H1 (cell line): ENCODE measurements around the gene CHST2. TPM values are rescaled to one million over a fixed set of nuclear protein-coding genes. Genes with fewer than 3 reads are reported as not detected.

Source experiments
- CTCF ChIA-PET: fragments of 300-600 bp; sonication (Branson Sonifier 250); formaldehyde crosslinking; loops from one replicate; lab custom pipeline; 2021; ENCODE audit not compliant: partially characterized antibody; lab: Charles Lee
- POLR2A ChIA-PET: fragments of 300-600 bp; sonication (Branson Sonifier 250); formaldehyde crosslinking; loops from one replicate; lab custom pipeline; 2021; ENCODE audit warnings: inconsistent platforms; ENCODE audit not compliant: partially characterized antibody; lab: Charles Lee
- DNase-seq, 2 experiments: peaks; one replicate each; pipeline versions ENCODE4 v3.0.0 to v3.0.0-alpha.2; 2010 to 2022; ENCODE audit warnings: low spot score in 2 of 2, low read depth in 1 of 2, mixed read lengths in 1 of 2
- FAIRE-seq: peaks from 2 replicates; lab custom pipeline; 2011; peaks lifted over from hg19 to GRCh38; lab: Jason Lieb, UNC
- H2AFZ ChIP-seq: 2 replicates; pipeline ENCODE4 v1.8.1; 2012; ENCODE audit warnings: low read length, inconsistent platforms
- H2AK5ac ChIP-seq: 2 replicates; pipeline ENCODE4 v1.6.1; 2013; ENCODE audit warnings: low read depth, low read length
- H2BK120ac ChIP-seq: replicated peaks from 2 replicates; pipeline ENCODE3; 2013; ENCODE audit warnings: low read depth, low read length, inconsistent platforms
- H2BK12ac ChIP-seq: 2 replicates; pipeline ENCODE4 v1.6.1; 2013; ENCODE audit warnings: low read depth, low read length
- H2BK15ac ChIP-seq: 2 replicates; pipeline ENCODE4 v1.6.1; 2013; ENCODE audit warnings: low read length
- H2BK20ac ChIP-seq: 2 replicates; pipeline ENCODE4 v1.6.1; 2013; ENCODE audit warnings: low read length
- H2BK5ac ChIP-seq: 2 replicates; pipeline ENCODE4 v1.6.1; 2013; ENCODE audit warnings: low read depth, low read length
- H3K14ac ChIP-seq: 2 replicates; pipeline ENCODE4 v1.6.1; 2013; ENCODE audit warnings: inconsistent platforms; ENCODE audit not compliant: insufficient read length
- H3K18ac ChIP-seq: 2 replicates; pipeline ENCODE4 v1.6.1; 2013; ENCODE audit warnings: low read length; ENCODE audit errors: extremely low read depth
- H3K23ac ChIP-seq: 2 replicates; pipeline ENCODE4 v1.6.1; 2013; ENCODE audit warnings: inconsistent platforms; ENCODE audit not compliant: insufficient read length
- H3K23me2 ChIP-seq: 2 replicates; pipeline ENCODE4 v1.6.1; 2013; ENCODE audit warnings: low read depth, low read length
- H3K27ac ChIP-seq: 2 replicates; pipeline ENCODE4 v1.6.1; 2011; ENCODE audit warnings: low read depth, low read length, inconsistent platforms
- H3K27me3 ChIP-seq, 4 experiments: replicated peaks in 1 of 4; 1 replicate in 1 of 4; 2 replicates in 3 of 4; pipeline versions ENCODE4 v1.6.1 to v1.8.1; 2011 to 2013; ENCODE audit warnings: low read length in 3 of 4, mild to moderate bottlenecking in 3 of 4, inconsistent platforms in 2 of 4, mixed read lengths in 2 of 4, moderate library complexity in 1 of 4; ENCODE audit not compliant: control insufficient read depth in 3 of 4, insufficient read depth in 3 of 4; ENCODE audit errors: extremely low read depth in 1 of 4
- H3K36me3 ChIP-seq, 4 experiments: 2 replicates each; pipeline versions ENCODE4 v1.6.1 to v1.8.1; 2011 to 2013; ENCODE audit warnings: mild to moderate bottlenecking in 4 of 4, low read length in 3 of 4, moderate library complexity in 2 of 4, control low read depth in 1 of 4, inconsistent platforms in 1 of 4; ENCODE audit not compliant: insufficient read depth in 4 of 4, control insufficient read depth in 2 of 4
- H3K4ac ChIP-seq: replicated peaks from 2 replicates; pipeline ENCODE3; 2013; ENCODE audit warnings: low read length, low read depth, mixed read lengths, inconsistent platforms; ENCODE audit not compliant: insufficient read length
- H3K4me1 ChIP-seq, 4 experiments: replicated peaks in 1 of 4; 1 replicate in 1 of 4; 2 replicates in 3 of 4; pipeline versions ENCODE4 v1.6.1 to v1.8.1; 2011 to 2013; ENCODE audit warnings: low read length in 3 of 4, inconsistent platforms in 2 of 4, mixed read lengths in 1 of 4; ENCODE audit not compliant: insufficient read depth in 4 of 4, control insufficient read depth in 3 of 4
- H3K4me2 ChIP-seq, 2 experiments: 2 replicates each; pipeline versions ENCODE4 v1.6.1 to v1.8.1; 2011 to 2013; ENCODE audit warnings: low read depth in 2 of 2, low read length in 2 of 2, control low read depth in 1 of 2, inconsistent platforms in 1 of 2, mild to moderate bottlenecking in 1 of 2; ENCODE audit not compliant: insufficient read depth in 1 of 2
- H3K4me3 ChIP-seq, 4 experiments: fragments of 200-600, 300-600 bp in 1 of 4; sonication (generic), shearing (Covaris generic), sonication (Bioruptor Twin) in 1 of 4; 2 replicates each; pipeline versions ENCODE4 v1.5.1 to v1.8.1; 2011 to 2016; ENCODE audit warnings: low read length in 4 of 4, low read depth in 3 of 4, control low read depth in 2 of 4, inconsistent platforms in 2 of 4, mild to moderate bottlenecking in 2 of 4, mixed read lengths in 1 of 4, moderate library complexity in 1 of 4; ENCODE audit not compliant: insufficient read depth in 2 of 4; ENCODE audit errors: extremely low read depth in 1 of 4
- H3K56ac ChIP-seq: replicated peaks from 2 replicates; pipeline ENCODE3; 2013; ENCODE audit warnings: low read depth, mild to moderate bottlenecking, mixed read lengths, low read length, inconsistent platforms; ENCODE audit not compliant: insufficient read length
- H3K79me1 ChIP-seq: 2 replicates; pipeline ENCODE4 v1.6.1; 2013; ENCODE audit warnings: low read depth, low read length, control low read depth
- H3K79me2 ChIP-seq, 2 experiments: 2 replicates each; pipeline versions ENCODE4 v1.6.1 to v1.8.1; 2012 to 2013; ENCODE audit warnings: low read length in 2 of 2, mild to moderate bottlenecking in 2 of 2, inconsistent platforms in 1 of 2; ENCODE audit not compliant: insufficient read depth in 2 of 2, control insufficient read depth in 1 of 2
- H3K9ac ChIP-seq, 4 experiments: replicated peaks in 1 of 4; 1 replicate in 1 of 4; 2 replicates in 3 of 4; pipeline versions ENCODE4 v1.6.1 to v1.8.1; 2011 to 2013; ENCODE audit warnings: low read depth in 3 of 4, low read length in 3 of 4, control low read depth in 2 of 4, mild to moderate bottlenecking in 2 of 4, moderate library complexity in 2 of 4, inconsistent platforms in 1 of 4; ENCODE audit errors: extremely low read depth in 1 of 4
- H3K9me3 ChIP-seq, 2 experiments: 2 replicates each; pipeline versions ENCODE4 v1.6.1 to v1.8.1; 2012 to 2013; ENCODE audit warnings: mild to moderate bottlenecking in 2 of 2, moderate library complexity in 2 of 2, control low read depth in 1 of 2, inconsistent platforms in 1 of 2, low read depth in 1 of 2, low read length in 1 of 2, mixed read lengths in 1 of 2; ENCODE audit not compliant: insufficient read depth in 2 of 2
- H4K20me1 ChIP-seq, 2 experiments: replicated peaks in 1 of 2; 2 replicates each; pipeline versions ENCODE3 to v1.8.1; 2011 to 2013; ENCODE audit warnings: inconsistent platforms in 2 of 2, low read length in 2 of 2, mild to moderate bottlenecking in 1 of 2; ENCODE audit not compliant: insufficient read depth in 2 of 2, control insufficient read depth in 1 of 2
- H4K5ac ChIP-seq: 2 replicates; pipeline ENCODE4 v1.6.1; 2013; ENCODE audit warnings: low read length, low read depth, mixed read lengths, inconsistent platforms; ENCODE audit not compliant: insufficient read length
- H4K8ac ChIP-seq: 2 replicates; pipeline ENCODE4 v1.8.0; 2013; ENCODE audit warnings: mild to moderate bottlenecking, moderate library complexity, low read length, inconsistent platforms; ENCODE audit not compliant: insufficient read depth; ENCODE audit errors: extremely low read depth
- H4K91ac ChIP-seq: replicated peaks from 2 replicates; pipeline ENCODE3; 2013; ENCODE audit warnings: low read length, mixed read lengths, inconsistent platforms; ENCODE audit not compliant: insufficient read length
- POU5F1 ChIP-seq: IDR thresholded peaks from 2 replicates; pipeline ENCODE4 v1.6.1; 2011; ENCODE audit warnings: low read depth, mild to moderate bottlenecking, low read length, moderate library complexity
- SAP30 ChIP-seq: fragments of 300-600 bp; sonication (generic); IDR thresholded peaks from 2 replicates; pipeline ENCODE4 v1.7.1; 2012; ENCODE audit warnings: low read length, moderate library complexity, mild to moderate bottlenecking, inconsistent platforms; ENCODE audit not compliant: insufficient read depth, insufficient replicate concordance
- WGBS, 2 experiments: shearing (Covaris generic) in 1 of 2; methylation state at CpG; one replicate each; pipeline versions ENCODE4 v1.1.6 to v1.1.7; 2013 to 2015; ENCODE audit warnings: low lambda C conversion rate in 2 of 2, mixed read lengths in 2 of 2, inconsistent platforms in 1 of 2, low coverage in 1 of 2, missing lambda C conversion rate in 1 of 2; ENCODE audit not compliant: insufficient replicate concordance in 2 of 2, insufficient coverage in 1 of 2, insufficient read length in 1 of 2; ENCODE audit errors: extremely low coverage in 1 of 2, missing lambda C conversion rate in 1 of 2; 5-methylcytosine and 5-hydroxymethylcytosine counted together
- polyA plus RNA-seq, 7 experiments: library from polyadenylated mRNA; depleted of rRNA in 3 of 7; stranded (reverse) in 5 of 7; unstranded in 2 of 7; fragments of >200 nt in 5 of 7; fragments of 200-250 nt in 2 of 7; gene quantifications; 1 replicate in 5 of 7; 2 replicates in 1 of 7; 4 replicates in 1 of 7; pipeline versions ENCODE4 v1.2.1 to v1.2.3, GENCODE V29; 2011 to 2013; ENCODE audit warnings: missing spikeins in 2 of 7, mixed read lengths in 2 of 7
- total RNA-seq: library from RNA; stranded (reverse); fragmentation: NEBNext Ultra II Directional; extraction: Animal tissue kit (Norgen Biotek cat#: 25700); gene quantifications from 2 replicates; pipeline ENCODE4 v1.2.1, GENCODE V29; 2021

Gene CHST2
- total and polyA plus RNA-seq, 2 of the 8 experiments (the other 6 are each of a cell fraction or from before 2014, with no cell fraction given), result 3.2 to 15.1 TPM

- Histone ChIP-seq H2BK20ac (no peak overlapping the region), H3K18ac (no peak overlapping the region), H2BK15ac (no peak overlapping the region), H4K91ac (no peak overlapping the region), H3K36me3 (no peaks in the 10 kb centered on the region), H4K5ac (no peak overlapping the region), H3K14ac (no peak overlapping the region), H2BK12ac (no peak overlapping the region), H3K79me1 (no peaks in the 10 kb centered on the region), H3K4me3 (no peak overlapping the region), H3K23ac (no peak overlapping the region), H3K23me2 (no peaks in the 10 kb centered on the region), H3K4me2 (no peak overlapping the region), H2BK5ac (no peak overlapping the region), H3K9ac (no peak overlapping the region), H2BK120ac (no peak overlapping the region), H3K4ac (no peak overlapping the region), H2AFZ (no peak overlapping the region), H3K79me2 (no peaks in the 10 kb centered on the region), H3K27ac (no peak overlapping the region), H3K56ac (no peak overlapping the region), H4K20me1 (no peaks in the 10 kb centered on the region), H3K27me3 (no peaks in the 10 kb centered on the region), H2AK5ac (no peak overlapping the region), H4K8ac (no peak overlapping the region), H3K4me1 (peaks cover 0 to 4% (median 1%) of the 10 kb centered on the region in 4 experiments; a peak in 2 of 7 replicates), H3K9me3 (no peaks in the 10 kb centered on the region)
- DNase-seq (no peak), FAIRE-seq (no peak)
- ChIA-PET POLR2A (no interaction called here), CTCF (no interaction called here)
- WGBS, 2 experiments, result 85% methylated on average over 6 of the region's 6 CpGs; no CpG with 5 or more reads in 1 of the 2 experiments
- TF ChIP-seq SAP30 (no peak), POU5F1 (no peak)
These were observed 21.0 kb downstream of the CHST2 start for GRCh38 chr3:143140550-143140949.
